Stimulated activated CD4-positive, alpha-beta T cell treated with anti-CD3 and anti-CD28 coated beads, Interleukin-12 subunit alpha, Interleukin-12 subunit beta, amount 100 ng/mL, for 48 hours (primary cell): ENCODE measurements around the gene HOXD9.

Experiments
- DNase-seq, 3 donors: peaks; one replicate each; pipeline ENCODE4 v3.0.0-alpha.2; 2020; ENCODE audit warnings: low read depth in 2 of 3, low spot score in 1 of 3

The HOXD9 gene

DNA sequence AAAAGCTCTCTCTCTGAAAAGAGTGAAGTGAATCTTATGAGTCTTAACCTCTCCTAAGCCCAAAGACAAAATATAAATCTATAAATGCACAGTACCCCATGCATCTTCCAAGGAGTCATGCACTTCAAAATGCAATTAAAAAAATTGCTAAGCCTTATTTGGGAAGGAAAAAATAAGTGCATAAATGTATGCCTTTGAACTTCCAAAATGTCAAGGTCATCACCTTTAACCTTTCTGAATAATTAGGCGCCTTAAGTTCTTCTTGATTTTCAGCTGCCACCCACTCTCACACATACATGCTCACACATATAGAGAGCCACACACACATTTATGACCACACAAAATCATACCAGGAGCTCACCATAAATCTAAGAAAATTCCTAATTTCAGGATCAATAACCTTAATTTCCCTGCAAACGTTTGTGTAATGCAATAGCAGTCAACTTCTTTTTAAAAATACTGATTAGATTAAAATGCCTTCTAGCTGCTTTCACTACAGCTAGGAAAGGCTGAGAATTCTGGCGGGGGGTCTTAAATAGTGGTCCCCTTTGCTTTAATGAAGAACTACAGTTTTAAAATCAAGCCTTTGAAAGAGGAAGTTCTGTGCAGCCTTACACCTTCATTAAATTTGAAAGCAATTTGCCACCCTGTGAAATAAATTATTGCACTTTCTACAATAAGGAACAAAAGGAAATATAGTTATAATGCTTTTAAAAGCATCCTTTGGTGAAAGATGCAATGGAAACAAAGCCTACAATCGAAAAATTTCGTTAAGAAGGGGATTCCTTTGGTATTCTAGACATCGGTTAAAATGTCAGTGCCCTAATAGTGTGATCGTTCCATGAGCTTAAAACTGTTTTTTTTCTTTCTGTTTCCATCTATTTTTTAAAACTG is 11.9 kb upstream of the HOXD9 start:
- DNase-seq: no peak

DNA sequence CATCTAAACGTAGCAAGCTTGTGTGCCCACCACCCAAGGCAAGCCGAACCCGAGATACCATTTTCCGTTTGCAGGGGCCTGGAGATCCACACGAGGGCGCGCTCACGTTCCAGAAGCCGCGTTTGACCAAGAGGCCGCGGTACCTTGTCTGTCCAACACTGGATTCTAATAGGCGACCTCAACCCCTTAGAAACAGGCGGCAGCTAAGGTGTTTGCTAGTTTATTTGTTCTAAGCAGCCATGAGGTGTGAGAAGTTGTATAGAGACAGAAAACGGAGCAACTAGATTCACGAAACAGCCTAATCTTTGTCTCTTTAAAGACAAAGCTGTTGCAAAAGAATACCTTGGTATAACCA is 11.2 kb upstream of the HOXD9 start:
- DNase-seq: no peak

DNA sequence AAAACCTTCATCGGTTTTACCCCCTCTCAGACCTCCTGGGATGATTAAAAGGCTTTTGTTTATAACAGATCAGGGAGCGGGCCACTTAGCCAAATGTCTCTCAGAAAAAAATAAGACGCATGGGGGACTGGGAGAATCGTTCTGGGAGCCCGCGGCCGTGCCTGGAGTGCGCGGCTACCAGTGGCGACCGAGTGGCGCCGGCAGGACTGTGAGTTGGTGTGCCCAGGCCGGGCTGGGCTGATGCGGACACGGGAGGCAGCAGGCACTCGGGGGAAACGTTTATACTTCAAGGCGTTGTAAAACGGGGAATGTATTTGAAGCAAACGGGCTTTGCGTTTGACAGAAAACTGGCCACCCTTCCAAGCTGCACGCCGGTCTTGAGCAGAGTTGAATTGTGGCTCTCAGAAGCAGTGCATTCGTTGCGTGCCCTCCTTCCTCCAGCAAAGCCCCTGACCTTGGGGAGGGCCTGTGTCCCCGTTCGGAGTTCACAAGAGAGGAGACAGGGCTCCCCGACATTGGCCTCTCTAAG is 10.6 kb upstream of the HOXD9 start:
- DNase-seq: no peak

DNA sequence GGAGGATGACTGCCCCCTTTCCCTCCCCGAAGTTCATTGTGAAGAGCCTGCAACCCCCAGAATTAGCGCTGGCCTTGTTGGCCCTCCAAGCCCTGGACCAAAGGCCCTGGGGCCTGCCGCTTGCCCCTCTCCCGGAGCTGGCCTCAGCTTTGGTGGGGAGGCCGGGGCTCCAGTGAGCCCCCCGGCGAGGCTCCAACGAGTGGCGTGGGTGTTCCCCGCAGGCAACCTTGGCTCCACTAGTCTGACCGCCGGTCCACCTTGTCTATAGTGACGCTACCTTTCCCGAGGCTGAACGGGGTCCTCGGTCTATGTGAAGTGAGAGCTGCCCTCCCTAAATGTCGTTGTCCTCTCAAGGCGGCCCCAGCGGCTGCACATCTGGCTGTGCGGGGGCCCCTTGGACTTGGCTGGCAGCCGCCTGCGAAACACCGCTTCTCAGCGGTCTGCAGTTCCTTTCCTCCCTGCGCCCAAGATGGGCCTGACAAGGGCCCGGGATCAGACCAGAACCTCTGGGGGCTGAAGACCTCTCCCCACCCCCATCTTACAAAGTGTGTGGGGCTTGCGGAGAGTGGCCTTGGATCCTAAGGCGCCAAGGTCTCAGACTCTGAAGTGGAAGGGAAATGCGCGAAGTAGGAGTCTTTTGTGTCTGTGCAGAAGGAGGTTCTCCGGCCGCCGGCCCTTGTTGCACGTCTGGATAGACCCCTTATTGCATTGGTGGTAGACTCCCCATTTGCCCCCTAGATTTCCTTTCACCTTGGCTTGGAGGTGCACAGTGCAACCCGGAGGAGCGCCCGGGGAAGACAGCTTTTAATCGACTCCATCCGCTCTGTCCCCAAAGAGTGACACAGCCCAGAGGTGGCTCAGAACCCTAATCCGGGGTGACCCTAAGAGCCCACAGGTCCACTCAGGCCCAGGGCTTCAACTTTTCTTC is 9.9 kb upstream of the HOXD9 start:
- no peak for DNase-seq

DNA sequence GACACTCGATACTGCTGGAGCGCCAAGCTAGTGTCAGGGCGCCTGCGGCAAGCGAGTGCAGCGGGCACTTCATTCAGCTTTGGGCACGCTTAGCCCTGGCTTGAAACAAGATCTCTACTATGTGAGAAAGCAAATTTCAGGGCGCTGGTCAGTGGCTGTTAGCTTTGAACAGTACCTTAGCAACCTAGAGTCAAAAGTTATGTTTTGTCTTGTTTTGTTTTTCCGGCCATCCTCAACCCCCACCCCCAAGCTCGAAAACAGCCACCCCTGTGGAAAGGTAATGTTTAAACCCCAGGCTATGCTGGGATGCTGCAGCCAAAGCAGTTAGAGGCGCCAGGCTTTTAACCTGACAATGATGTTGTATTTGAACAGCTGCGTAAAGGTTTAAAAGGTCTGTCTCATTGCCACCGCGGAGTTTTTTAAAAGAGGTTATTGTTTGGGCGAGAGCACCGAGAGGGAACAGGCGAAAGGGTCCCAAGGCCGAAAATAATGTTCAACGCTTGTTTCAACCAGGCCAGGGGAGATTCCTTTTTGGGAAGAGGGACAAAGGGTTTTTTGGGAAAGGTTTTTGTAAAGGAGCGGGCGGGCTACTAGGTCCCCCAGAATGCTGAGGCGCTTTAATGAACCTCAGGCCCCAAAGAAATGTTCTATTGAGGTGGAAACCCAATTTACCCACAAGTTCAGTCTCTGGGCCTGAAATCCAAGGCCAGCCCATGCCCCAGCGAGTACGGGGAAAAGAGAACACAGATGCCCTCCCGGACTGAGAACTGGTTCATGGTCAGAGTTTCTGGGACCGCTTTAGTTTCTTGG is 8.2 kb upstream of the HOXD9 start:
- no peak for DNase-seq

DNA sequence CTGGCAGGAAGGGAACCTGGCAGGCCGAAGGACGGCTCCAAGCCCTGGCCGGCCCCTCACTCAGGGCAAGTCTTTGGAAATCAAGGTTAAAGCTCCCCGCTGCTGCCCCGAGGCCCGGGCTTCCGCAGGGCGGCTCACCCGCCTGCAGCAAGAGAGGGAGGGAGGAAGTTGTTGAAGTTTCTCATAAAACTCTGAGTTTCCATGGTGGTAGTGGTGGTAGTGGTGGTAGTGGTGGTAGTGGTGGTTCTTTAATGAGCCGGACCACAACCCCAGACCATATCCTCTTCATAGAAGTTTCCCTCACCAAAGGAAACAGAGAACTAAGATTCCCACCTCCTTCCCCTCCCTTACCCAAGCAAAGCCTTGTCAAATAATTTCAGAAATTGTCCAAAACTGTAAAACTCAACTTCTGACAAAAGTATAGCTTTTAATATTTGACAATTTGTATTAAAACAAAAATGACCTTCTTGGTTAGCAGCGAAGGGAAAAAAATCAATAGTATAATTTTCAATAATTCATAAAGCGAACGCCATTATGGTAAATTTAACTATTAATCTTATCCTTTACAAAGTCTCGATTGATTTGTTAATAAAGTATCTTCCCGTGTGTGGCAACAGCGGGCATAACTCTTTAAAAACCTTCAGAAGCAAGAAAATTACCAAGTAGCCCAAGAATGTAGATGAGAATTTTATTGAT is 7.4 kb upstream of the HOXD9 start:
- no peak for DNase-seq

DNA sequence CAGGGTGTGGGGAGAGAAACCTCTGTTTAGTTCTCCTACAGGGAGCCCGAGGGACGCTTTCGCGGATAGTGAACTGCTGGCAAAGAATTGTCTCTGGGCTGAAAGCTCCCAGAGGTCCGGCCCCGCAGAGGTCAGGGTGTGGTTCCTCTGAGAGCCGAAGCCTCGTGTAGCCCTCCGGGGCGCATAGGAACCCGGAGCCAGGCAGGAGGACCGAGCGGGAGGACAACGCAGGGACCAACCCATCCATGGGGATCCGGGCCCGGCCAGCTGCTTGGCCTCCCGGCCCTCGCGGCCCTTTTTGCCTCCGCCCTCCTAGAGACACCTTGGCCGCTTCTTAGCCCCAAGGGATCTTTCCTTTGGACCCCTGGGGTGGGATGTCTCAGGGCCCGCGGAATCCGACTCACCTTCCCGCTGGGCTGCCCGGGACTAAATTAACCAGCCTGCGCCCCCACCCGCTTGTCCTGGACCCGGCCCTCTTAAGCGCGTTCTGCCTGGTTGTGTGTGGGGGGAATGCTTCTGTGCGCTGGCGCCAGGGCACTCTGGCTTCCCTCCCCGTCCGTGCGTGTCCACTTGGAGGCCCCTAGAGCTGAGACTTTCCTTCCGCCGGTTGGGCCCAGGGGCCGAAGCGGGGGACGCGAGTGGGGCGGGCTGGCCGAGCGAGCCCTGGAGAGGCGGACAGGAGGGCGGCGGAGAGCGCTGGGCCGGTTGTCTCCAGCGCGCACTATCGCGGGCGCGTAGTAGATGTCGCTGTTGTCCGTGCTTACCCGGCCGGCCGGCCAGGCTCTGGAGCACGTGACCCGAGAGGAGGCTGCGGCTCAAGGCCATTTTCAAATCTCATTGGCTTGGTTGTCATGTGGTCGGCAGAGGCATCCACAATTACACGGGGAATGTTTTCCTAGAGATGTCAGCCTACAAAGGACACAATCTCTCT is 6.4 kb upstream of the HOXD9 start, which contains the start of gene HOXD10:
Gene HOXD10, plus strand, starts transcription at position 896 of the 931 bp plus-strand sequence. CDS start 56 bp downstream, outside the sequence.
- DNase-seq: no peak

DNA sequence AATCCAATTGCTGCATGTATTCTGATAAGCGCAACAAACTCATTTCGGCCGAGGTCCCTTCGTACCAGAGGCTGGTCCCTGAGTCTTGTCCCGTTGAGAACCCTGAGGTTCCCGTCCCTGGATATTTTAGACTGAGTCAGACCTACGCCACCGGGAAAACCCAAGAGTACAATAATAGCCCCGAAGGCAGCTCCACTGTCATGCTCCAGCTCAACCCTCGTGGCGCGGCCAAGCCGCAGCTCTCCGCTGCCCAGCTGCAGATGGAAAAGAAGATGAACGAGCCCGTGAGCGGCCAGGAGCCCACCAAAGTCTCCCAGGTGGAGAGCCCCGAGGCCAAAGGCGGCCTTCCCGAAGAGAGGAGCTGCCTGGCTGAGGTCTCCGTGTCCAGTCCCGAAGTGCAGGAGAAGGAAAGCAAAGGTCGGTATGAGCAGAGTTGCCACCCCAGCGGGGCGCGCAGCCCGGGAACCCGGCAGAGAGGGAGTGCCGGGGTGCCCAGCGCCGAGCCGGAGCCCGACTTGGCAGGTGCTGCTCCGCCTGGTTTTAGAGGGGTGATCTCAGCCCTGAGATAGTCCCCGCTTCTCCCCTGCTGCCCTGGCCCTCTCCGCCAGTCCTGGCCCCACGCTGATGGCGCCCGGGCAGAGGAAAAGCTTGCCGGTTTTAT is 5.2 kb upstream of the HOXD9 start:
- no peak for DNase-seq

DNA sequence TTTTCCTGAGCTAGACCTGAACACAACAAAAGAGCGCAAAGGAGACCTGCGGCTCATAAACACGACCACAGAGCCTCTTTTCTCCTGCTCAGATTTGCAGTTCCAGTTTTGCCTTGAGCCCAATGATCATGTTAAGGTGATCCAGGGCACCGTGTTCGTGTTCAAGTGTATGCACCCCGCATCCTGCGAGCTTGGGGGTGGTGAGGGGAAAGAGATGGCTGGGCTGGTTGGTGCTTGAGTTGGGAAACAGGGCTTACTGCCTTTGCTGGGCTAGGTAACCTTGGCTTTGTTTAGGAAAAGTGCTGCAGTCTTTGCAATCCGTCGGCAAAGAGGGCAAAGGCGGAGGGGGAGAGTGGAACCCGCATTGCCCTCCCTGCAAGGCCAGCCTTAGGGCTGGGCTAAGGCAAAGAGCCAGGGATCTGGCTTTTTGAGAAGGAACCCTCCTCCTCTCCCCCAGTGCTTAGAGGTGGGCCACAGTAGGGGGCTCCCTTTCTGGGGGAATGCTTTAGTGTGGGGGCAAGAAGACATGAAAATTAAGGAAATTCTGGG is 4.6 kb upstream of the HOXD9 start:
- no peak for DNase-seq

DNA sequence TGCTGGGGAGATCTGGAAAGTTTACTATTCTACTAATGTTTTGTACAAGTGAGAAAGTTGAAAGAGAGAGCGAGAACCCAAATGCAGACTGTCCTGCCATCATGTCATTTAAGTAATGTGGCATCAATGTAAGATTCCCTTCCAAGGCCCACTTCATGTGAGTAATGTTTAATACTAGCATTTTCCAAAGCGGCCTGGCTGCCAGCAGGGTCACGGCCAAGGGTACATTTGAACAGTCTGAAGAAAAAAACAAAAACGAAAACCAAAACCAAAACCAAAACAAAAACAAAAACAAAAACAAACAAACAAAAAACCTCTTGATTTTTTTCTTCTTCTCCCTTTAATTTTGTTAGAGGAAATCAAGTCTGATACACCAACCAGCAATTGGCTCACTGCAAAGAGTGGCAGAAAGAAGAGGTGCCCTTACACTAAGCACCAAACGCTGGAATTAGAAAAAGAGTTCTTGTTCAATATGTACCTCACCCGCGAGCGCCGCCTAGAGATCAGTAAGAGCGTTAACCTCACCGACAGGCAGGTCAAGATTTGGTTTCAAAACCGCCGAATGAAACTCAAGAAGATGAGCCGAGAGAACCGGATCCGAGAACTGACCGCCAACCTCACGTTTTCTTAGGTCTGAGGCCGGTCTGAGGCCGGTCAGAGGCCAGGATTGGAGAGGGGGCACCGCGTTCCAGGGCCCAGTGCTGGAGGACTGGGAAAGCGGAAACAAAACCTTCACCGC is 3.7 kb upstream of the HOXD9 start:
- DNase-seq: no peak

DNA sequence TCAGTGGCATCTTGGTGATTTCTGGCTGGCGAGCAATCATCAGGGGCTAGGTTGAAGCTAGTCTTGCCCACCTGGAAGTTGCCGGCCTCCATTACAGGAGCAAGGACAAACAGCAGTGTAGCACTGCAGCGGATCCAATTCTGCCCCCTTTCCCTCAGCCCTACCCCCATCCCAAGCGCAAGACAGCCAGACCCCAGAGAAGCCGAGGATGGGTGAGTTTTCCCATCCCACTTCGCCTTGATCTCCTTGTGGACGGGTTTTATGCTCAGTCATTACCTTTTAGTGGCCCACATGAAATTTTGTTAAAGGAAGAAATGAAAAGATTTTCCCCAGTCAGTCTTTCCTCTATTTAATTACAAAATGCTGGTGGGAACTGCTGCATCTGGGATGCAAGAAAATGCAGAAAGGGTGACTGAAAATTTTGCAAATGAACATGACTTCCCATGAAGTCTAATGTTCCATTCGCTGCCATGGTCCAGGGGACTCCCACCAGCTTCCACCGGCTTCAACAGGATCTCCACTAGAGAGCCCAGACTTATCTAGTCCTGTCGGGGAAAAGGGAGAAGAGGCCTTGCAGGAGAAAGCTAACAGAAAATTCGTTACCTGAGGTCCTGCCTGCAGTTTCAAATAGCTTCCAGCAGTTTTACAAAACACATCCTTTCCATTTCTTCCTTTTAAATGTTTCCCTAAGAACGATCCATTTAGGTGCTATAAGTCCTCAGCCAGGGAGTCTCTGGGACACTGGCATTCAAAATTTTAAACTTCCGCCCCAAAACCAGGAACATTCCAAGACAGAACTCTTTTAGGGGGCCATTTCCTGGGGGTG is 1.9 kb upstream of the HOXD9 start:
- no peak for DNase-seq

DNA sequence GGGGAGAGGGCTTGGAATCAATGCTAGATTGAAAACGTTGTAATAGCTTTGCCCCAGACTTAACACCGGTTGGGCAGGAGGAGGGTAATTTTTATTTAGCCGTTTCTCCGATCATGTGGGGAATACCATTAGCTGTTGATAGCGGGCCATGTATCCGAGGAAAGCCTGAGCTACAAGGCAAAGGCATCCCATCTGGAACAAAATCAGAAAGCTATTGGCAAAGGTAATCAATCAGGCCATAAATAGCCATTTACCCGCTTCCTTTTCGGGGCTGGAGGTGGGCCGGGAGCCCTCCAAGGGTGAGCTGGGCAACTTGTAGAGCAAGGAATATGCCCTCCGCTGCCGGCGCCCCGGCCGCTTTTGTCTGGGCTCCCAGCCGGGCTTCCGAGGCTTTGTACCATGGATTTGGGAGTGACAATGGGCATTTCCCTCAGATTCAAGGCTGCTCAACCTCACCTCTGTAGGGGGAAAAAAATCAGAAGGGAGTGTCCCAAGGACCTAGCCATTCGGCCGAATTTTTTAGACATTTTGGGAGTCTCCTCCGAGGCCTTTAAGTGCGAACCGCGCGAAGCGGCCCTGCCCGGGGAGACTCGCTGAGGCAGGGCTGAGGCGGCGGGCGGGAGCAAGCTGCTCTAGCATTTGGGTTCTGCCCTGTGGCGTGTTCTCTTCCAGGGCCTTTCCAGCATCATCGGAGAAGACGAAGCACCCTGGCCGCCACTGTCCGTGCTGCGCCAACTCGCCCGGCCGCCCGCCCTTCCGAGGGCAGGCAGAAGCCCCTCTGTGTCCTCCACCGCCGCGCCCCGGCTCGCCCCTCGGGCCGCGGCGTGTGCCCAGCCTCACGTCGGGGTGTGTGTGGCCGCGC is 1.1 kb upstream of the HOXD9 start:
- DNase-seq: no peak

DNA sequence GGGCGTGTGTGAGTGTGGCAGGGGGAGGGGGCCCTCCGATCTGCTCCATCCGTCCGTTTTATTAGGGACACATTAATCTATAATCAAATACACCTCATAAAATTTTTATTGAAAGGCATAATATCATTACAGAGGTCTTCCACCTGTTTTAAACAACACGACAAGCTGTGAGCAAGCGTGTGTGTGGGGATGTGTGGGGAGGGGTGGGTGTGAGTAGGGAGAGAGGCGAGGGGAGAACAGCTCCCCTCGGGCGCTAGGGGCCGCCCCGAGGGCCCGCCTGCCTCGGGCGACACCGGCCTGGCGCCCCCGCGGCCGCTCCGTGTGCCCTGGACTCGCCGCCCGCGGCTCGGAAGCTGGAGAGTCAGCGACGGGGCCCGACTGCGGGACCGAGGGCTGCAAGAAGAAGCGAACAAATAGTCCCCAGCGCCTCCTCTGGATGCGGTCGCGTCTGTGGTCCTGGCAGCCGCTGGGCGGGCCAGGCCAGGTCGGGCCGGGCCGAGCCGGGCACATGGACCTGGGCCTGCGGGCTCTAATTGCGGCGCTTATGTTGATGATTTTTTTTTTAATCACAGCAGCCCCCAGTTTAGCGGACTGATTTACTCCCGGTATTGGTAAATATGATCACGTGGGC is 352 bp upstream of the HOXD9 start:
- no peak for DNase-seq

DNA sequence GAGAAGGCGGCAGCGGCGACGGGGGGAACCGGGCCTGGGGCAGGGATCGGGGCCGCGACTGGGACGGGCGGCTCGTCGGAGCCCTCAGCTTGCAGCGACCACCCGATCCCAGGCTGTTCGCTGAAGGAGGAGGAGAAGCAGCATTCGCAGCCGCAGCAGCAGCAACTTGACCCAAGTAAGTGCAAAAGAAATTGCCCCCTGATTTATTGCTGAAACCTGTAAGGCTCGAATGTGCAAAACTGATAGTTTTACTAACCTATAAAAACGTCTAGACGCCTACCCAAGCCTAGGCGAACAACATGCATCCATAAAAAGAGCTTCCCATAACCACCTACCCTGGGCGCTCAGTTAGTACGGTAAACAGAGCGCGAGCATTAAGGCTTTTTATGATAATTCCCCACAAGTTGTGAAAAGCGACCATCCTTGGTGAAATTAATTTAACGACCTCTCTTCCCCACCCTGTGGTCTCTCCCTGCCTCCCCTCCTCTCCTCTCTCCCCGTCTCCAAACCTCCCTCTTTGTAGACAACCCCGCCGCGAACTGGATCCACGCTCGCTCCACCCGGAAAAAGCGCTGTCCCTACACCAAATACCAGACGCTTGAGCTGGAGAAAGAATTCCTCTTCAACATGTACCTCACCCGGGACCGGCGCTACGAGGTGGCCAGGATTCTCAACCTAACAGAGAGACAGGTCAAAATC is 1.0 kb downstream of the HOXD9 start:
- no peak for DNase-seq
